Heart left ventricle (tissue), 13 donors: ENCODE measurements around the gene TBX18.

ENCODE experiments used
- CTCF ChIP-seq, 12 donors: fragments of 200-600 bp; sonication (generic) in 4 of 12; IDR thresholded peaks; one replicate each; pipeline versions ENCODE4 v1.5.0 to v1.8.0; 2018 to 2022; ENCODE audit warnings: antibody characterized with exemption in 12 of 12, mild to moderate bottlenecking in 5 of 12
- POLR2A ChIP-seq, 2 donors: fragments of 450-650 bp; IDR thresholded peaks; one replicate each; pipeline ENCODE4 v1.6.1; 2017; ENCODE audit warnings: antibody characterized with exemption in 2 of 2, mild to moderate bottlenecking in 2 of 2, moderate library complexity in 2 of 2
- donor health status: ischemic (EF 13 %, LVEDD 7.1; RV severe dilation, severe dysfunction).
- donor health status: DM: no; HTN: yes; CAD: no.
- donor health status: DM: no; HTN: no; CAD: no.
- donor health status: ischemic (EF 25% LVEDD 6.9; RV normal size, moderate dysfunction).
- donor health status: ischemic (EF 25% LVEDD 5.7; RV mildly dilated, moderate dysfunction).
- donor health status: ischemic (EF 35%, LVEDD 5.7; RV mildly dilated, moderate dysfunction).
- donor health status: nonischemic (EF 11% LVEDD 7.7; RV severe dilation, severe dysfunction).
- donor health status: DM: yes; HTN: yes; CAD: no.
- donor health status: PGD.
- donor health status: ischemic (EF 29% LVEDD 5.4; RV normal size, mild dysfunction).
- donor health status: nonischemic (EF 23%, LVEDD 6.1; RV moderate dilation, normal function).

GRCh38 chr6:84665401-84665800 is 99.0 kb downstream of the TBX18 start:
- TF ChIP-seq CTCF (IDR thresholded peaks at IDR 0.05) (no peak), POLR2A (IDR thresholded peaks at IDR 0.05) (no peak)
